ENCODE measurements around the gene CRABP2. TPM values are rescaled to one million over a fixed set of nuclear protein-coding genes. Genes with fewer than 3 reads are reported as not detected.

Gene CRABP2
- total RNA-seq, 1 experiment from 2014 or later: 1,115 TPM

- TF ChIP-seq REST (IDR thresholded peaks at IDR 0.05; ENCODE audit: insufficient read depth in 1 of 2, low read depth in 2 of 2, low read length in 1 of 2) (no peak), POLR2AphosphoS5 (IDR thresholded peaks at IDR 0.05; ENCODE audit: low read depth, low read length) (no peak), CTCF (IDR thresholded peaks at IDR 0.05) (no peak), SIN3A (IDR thresholded peaks at IDR 0.05; ENCODE audit: borderline replicate concordance, insufficient read depth, low read depth, low read length) (no peak), TCF7L2 (IDR thresholded peaks at IDR 0.05; ENCODE audit: low read depth, low read length) (no peak)
- no TSS peak for BruUV-seq (replicated peaks)
- intact Hi-C loops (cut with micrococcal nuclease; ENCODE audit: unreplicated experiment): no loop called here
- H3K4me1 ChIP-seq (ENCODE audit: control insufficient read depth, insufficient read depth, low read length): peaks cover 82% of the 10 kb centered on the region
- POLR2A ChIA-PET: interaction anchor here (0.7 kb wide), 1 partner anchor 41 kb away, joined by 13 read pairs; no protein-coding TSS in a partner anchor
- H3K27me3 ChIP-seq (ENCODE audit: control insufficient read depth, insufficient read depth, low read length): no peaks in the 10 kb centered on the region
- H3K36me3 ChIP-seq (ENCODE audit: control insufficient read depth, insufficient read depth, low read length): no peaks in the 10 kb centered on the region; the same call in 1 of the 2 replicates
- H3K27ac ChIP-seq (ENCODE audit: low read length): peak overlapping the region; percentile 98
- no peak for ATAC-seq
- in situ Hi-C loops (cut with HindIII; ENCODE audit: low pct_unique_long_range_greater_than_20kb, low sequenced_read_pairs): no loop called here
- DNase-seq (ENCODE audit: low read depth, low spot score): no peak
- CTCF ChIA-PET: no interaction called here
- H3K9me3 ChIP-seq (ENCODE audit: control insufficient read depth, insufficient read depth, low read depth, low read length): no peaks in the 10 kb centered on the region
- H3K4me3 ChIP-seq (ENCODE audit: low read depth in 2 of 2, low read length in 2 of 2): no peak overlapping the region
Observed at GRCh38 chr1:156663178-156663577, 42.2 kb downstream of the CRABP2 start.

GRCh38 chr1:156662800-156663055 lies 42.7 kb downstream of the CRABP2 start:
- H3K9me3 ChIP-seq (ENCODE audit: control insufficient read depth, insufficient read depth, low read depth, low read length): no peaks in the 10 kb centered on the region
- H3K27ac ChIP-seq (ENCODE audit: low read length): peak overlapping the region; percentile 98
- intact Hi-C loops (cut with micrococcal nuclease; ENCODE audit: unreplicated experiment): no loop called here
- ATAC-seq (no peak), DNase-seq (ENCODE audit: low read depth, low spot score) (no peak)
- ChIA-PET POLR2A (interaction anchor here (0.7 kb wide), 1 partner anchor 42 kb away, joined by 13 read pairs; no protein-coding TSS in a partner anchor), CTCF (interaction anchor here (2.3 to 3.6 kb wide), 2 partner anchors 14 to 27 kb away, joined by 14 to 47 read pairs; partner anchors contain the start of gene NES)
- peaks cover 81% of the 10 kb centered on the region for H3K4me1 ChIP-seq (ENCODE audit: control insufficient read depth, insufficient read depth, low read length)
- no peaks in the 10 kb centered on the region; the same call in 1 of the 2 replicates for H3K36me3 ChIP-seq (ENCODE audit: control insufficient read depth, insufficient read depth, low read length)
- H3K4me3 ChIP-seq (ENCODE audit: low read depth in 2 of 2, low read length in 2 of 2): no peak overlapping the region
- H3K27me3 ChIP-seq (ENCODE audit: control insufficient read depth, insufficient read depth, low read length): no peaks in the 10 kb centered on the region
- no peak for TF ChIP-seq CTCF (IDR thresholded peaks at IDR 0.05)
- TF ChIP-seq REST (IDR thresholded peaks at IDR 0.05; ENCODE audit: insufficient read depth in 1 of 2, low read depth in 2 of 2, low read length in 1 of 2): no peak
- no peak for TF ChIP-seq SIN3A (IDR thresholded peaks at IDR 0.05; ENCODE audit: borderline replicate concordance, insufficient read depth, low read depth, low read length)
- BruUV-seq (replicated peaks): no TSS peak
- in situ Hi-C loops (cut with HindIII; ENCODE audit: low pct_unique_long_range_greater_than_20kb, low sequenced_read_pairs): no loop called here

All from Panc1 (cell line).